Smooth muscle cell (in vitro differentiated cells): ENCODE measurements around the gene NTM. TPM values are rescaled to one million over a fixed set of nuclear protein-coding genes. Genes with fewer than 3 reads are reported as not detected.
"Not testable (repeated sequence)": the region's sequence is repeated elsewhere in the genome, so short reads cannot be mapped to it uniquely, and the experiment has no call there.

Experiments
- DNase-seq: peaks from one replicate; lab custom pipeline; 2025; ENCODE audit not compliant: unreplicated experiment; lab: John Stamatoyannopoulos, UW
- H2AFZ ChIP-seq: fragments of 200-600 bp; sonication (generic); 2 replicates; pipeline ENCODE4 v1.6.0; 2016; ENCODE audit warnings: antibody characterized with exemption, low read depth, mild to moderate bottlenecking
- H3F3A ChIP-seq: fragments of 200-600 bp; sonication (generic); 2 replicates; pipeline ENCODE4 v1.6.0; 2017; ENCODE audit warnings: antibody characterized with exemption, low read depth
- H3K27ac ChIP-seq: fragments of 200-600 bp; sonication (generic); 2 replicates; pipeline ENCODE4 v1.5.1; 2016; ENCODE audit warnings: low read depth, mild to moderate bottlenecking
- H3K27me3 ChIP-seq: fragments of 200-600 bp; sonication (generic); 2 replicates; pipeline ENCODE4 v1.6.1; 2016; ENCODE audit warnings: low read depth, mild to moderate bottlenecking
- H3K36me3 ChIP-seq: fragments of 200-600 bp; sonication (generic); 2 replicates; pipeline ENCODE4 v1.5.1; 2016; ENCODE audit warnings: low read depth
- H3K4me1 ChIP-seq: fragments of 200-600 bp; sonication (generic); 2 replicates; pipeline ENCODE4 v1.5.1; 2016; ENCODE audit warnings: low read depth
- H3K4me2 ChIP-seq: fragments of 200-600 bp; sonication (generic); 2 replicates; pipeline ENCODE4 v1.6.0; 2016; ENCODE audit warnings: mild to moderate bottlenecking
- H3K4me3 ChIP-seq: fragments of 200-600 bp; sonication (generic); 2 replicates; pipeline ENCODE4 v1.5.1; 2016; ENCODE audit warnings: mild to moderate bottlenecking
- H3K79me2 ChIP-seq: fragments of 200-600 bp; sonication (generic); 2 replicates; pipeline ENCODE4 v1.6.0; 2016; ENCODE audit warnings: low read depth, mild to moderate bottlenecking
- H3K9ac ChIP-seq: fragments of 200-600 bp; sonication (generic); 2 replicates; pipeline ENCODE4 v1.6.0; 2016; ENCODE audit warnings: low read depth
- H3K9me3 ChIP-seq: fragments of 200-600 bp; sonication (generic); replicated peaks from 2 replicates; pipeline ENCODE4 v1.5.1; 2016; ENCODE audit warnings: low read depth
- H4K20me1 ChIP-seq: fragments of 200-600 bp; sonication (generic); 2 replicates; pipeline ENCODE4 v1.6.0; 2016; ENCODE audit warnings: low read depth
- WGBS: methylation state at CpG from one replicate; pipeline ENCODE4 v1.1.7; 2016; ENCODE audit warnings: low lambda C conversion rate; 5-methylcytosine and 5-hydroxymethylcytosine counted together
- polyA plus RNA-seq: library from polyadenylated mRNA; unstranded; fragments of >200 nt; fragmentation: Nextera tagmentation; extraction: Ambion mirVana; gene quantifications from 2 replicates; pipeline ENCODE4 v1.2.1, GENCODE V29; 2016
- total RNA-seq: library from RNA; depleted of rRNA; stranded (reverse); fragments of >200 nt; gene quantifications from 2 replicates; pipeline ENCODE4 v1.2.3, GENCODE V29; 2014
- TF ChIP-seq, protein P1 (sequence below): fragments of 200-600 bp; sonication (generic); IDR thresholded peaks from 2 replicates; pipeline ENCODE4 v1.5.1; 2017; ENCODE audit warnings: borderline replicate concordance, mild to moderate bottlenecking, antibody characterized with exemption; ENCODE audit not compliant: insufficient read depth, poor library complexity, severe bottlenecking

NTM gene
- total and polyA plus RNA-seq, 2 experiments from 2014 or later = 68.9 to 123 TPM

DNA sequence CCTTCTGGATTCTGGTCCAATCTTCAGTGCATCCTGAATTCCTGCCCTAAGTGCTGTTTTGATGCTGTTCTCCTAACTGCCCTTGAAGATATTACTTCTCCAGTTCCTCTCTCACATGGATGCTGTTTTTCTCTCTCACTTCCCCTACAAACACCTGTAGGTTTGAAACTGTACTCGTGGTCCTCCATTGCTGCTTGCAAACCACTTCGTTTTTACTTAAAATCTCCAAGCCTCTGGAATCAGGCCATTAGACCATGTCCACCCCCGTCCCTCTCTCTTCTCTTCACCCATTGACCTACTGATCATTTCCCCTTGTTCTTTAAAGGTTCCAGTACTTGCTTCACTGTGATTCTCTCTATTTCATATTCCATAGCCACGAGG is 988.1 kb downstream of the NTM start:
- Histone ChIP-seq H4K20me1 (no peaks in the 10 kb centered on the region), H3K79me2 (no peaks in the 10 kb centered on the region), H3F3A (no peaks in the 10 kb centered on the region)

GRCh38 chr11:132361011-132361550 is 990.7 kb downstream of the NTM start:
- Histone ChIP-seq H3K79me2 (no peaks in the 10 kb centered on the region), H3K4me1 (no peaks in the 10 kb centered on the region)
- TF ChIP-seq, protein P1, sequence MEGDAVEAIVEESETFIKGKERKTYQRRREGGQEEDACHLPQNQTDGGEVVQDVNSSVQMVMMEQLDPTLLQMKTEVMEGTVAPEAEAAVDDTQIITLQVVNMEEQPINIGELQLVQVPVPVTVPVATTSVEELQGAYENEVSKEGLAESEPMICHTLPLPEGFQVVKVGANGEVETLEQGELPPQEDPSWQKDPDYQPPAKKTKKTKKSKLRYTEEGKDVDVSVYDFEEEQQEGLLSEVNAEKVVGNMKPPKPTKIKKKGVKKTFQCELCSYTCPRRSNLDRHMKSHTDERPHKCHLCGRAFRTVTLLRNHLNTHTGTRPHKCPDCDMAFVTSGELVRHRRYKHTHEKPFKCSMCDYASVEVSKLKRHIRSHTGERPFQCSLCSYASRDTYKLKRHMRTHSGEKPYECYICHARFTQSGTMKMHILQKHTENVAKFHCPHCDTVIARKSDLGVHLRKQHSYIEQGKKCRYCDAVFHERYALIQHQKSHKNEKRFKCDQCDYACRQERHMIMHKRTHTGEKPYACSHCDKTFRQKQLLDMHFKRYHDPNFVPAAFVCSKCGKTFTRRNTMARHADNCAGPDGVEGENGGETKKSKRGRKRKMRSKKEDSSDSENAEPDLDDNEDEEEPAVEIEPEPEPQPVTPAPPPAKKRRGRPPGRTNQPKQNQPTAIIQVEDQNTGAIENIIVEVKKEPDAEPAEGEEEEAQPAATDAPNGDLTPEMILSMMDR = no peak

More for the DNA sequence above, 988.1 kb downstream of the NTM start:
- Histone ChIP-seq H3K4me3 (no peak overlapping the region), H3K36me3 (no peaks in the 10 kb centered on the region), H3K27me3 (peaks cover 65% of the 10 kb centered on the region), H3K27ac (no peak overlapping the region), H3K9me3 (no peaks in the 10 kb centered on the region), H3K4me2 (no peak overlapping the region), H3K4me1 (no peaks in the 10 kb centered on the region), H3K9ac (no peak overlapping the region), H2AFZ (no peak overlapping the region)
- 79% methylated on average over 4 of the region's 4 CpGs for WGBS
- TF ChIP-seq, protein P1 = no peak
- no peak for DNase-seq

DNA sequence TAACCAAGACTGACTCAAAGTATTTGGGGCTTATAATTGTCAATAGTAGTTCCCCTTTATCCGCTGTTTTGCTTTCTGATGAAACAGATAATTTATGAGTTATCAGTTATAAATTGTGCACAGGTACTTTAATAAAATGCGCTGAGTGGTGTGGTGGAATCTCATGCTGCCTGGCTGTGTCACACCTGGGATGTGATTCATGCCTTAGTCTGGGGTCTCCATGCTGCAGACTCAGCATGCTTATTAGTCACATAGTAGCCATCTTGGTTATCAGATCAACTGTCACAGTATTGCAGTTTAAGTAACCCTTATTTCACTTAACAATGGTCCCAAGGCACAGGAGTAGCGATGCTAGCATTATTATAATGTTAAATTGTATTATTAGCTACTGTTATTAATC is 995.2 kb downstream of the NTM start:
- TF ChIP-seq, protein P1 = no peak
- Histone ChIP-seq H4K20me1 (no peaks in the 10 kb centered on the region), H3K9me3 (no peaks in the 10 kb centered on the region), H3K4me2 (no peak overlapping the region), H2AFZ (no peak overlapping the region), H3K27ac (no peak overlapping the region), H3K9ac (no peak overlapping the region), H3K79me2 (no peaks in the 10 kb centered on the region), H3K4me3 (no peak overlapping the region), H3K36me3 (no peaks in the 10 kb centered on the region), H3F3A (no peaks in the 10 kb centered on the region), H3K4me1 (no peaks in the 10 kb centered on the region), H3K27me3 (peaks cover 8% of the 10 kb centered on the region)
- WGBS = 88% methylated on average over 3 of the region's 3 CpGs
- no peak for DNase-seq

More at GRCh38 chr11:132361011-132361550, 990.7 kb downstream of the NTM start:
- no peaks in the 10 kb centered on the region for H4K20me1 ChIP-seq
- DNase-seq = no peak
- 72% methylated on average over 8 of the region's 8 CpGs for WGBS
- H3K36me3 ChIP-seq = no peaks in the 10 kb centered on the region
- no peak overlapping the region for H3K4me3 ChIP-seq
- no peaks in the 10 kb centered on the region for H3F3A ChIP-seq
- H3K9me3 ChIP-seq = no peaks in the 10 kb centered on the region
- H3K4me2 ChIP-seq = no peak overlapping the region
- H3K9ac ChIP-seq = no peak overlapping the region
- no peak overlapping the region for H2AFZ ChIP-seq
- H3K27me3 ChIP-seq = peaks cover 43% of the 10 kb centered on the region
- no peak overlapping the region for H3K27ac ChIP-seq

GRCh38 chr11:132367293-132367692 is 996.9 kb downstream of the NTM start:
- Histone ChIP-seq H3F3A (no peaks in the 10 kb centered on the region), H2AFZ (no peak overlapping the region), H3K27me3 (peaks cover 12% of the 10 kb centered on the region), H3K4me1 (no peaks in the 10 kb centered on the region), H3K4me2 (no peak overlapping the region), H4K20me1 (no peaks in the 10 kb centered on the region), H3K36me3 (no peaks in the 10 kb centered on the region), H3K9me3 (no peaks in the 10 kb centered on the region), H3K79me2 (no peaks in the 10 kb centered on the region), H3K4me3 (no peak overlapping the region), H3K27ac (no peak overlapping the region), H3K9ac (no peak overlapping the region)
- no peak for DNase-seq
- 94% methylated on average over 3 of the region's 3 CpGs for WGBS
- TF ChIP-seq, protein P1 = no peak

- not testable (repeated sequence) for H2AFZ ChIP-seq, H3K9ac ChIP-seq, H3K9me3 ChIP-seq, H3K4me2 ChIP-seq, H3K4me1 ChIP-seq, H3K4me3 ChIP-seq, H3F3A ChIP-seq, H3K27ac ChIP-seq, H4K20me1 ChIP-seq, H3K36me3 ChIP-seq, H3K27me3 ChIP-seq, DNase-seq, H3K79me2 ChIP-seq
Observed at GRCh38 chr11:132370114-132370513, 999.7 kb downstream of the NTM start.
